HepG2 (cell line): ENCODE results near the gene MCM3. TPM values are rescaled to one million over a fixed set of nuclear protein-coding genes. Genes with fewer than 3 reads are reported as not detected.
A peak's percentile ranks its signal among the peaks of the same experiment; 100 is the strongest.

Experiments
- AFF4 ChIP-seq: sonication (generic); formaldehyde crosslinking; IDR thresholded peaks from 2 replicates; pipeline ENCODE4 v1.4.0; 2020; ENCODE audit warnings: missing genetic modification reagents
- GFI1 ChIP-seq: sonication (generic); formaldehyde crosslinking; IDR thresholded peaks from 2 replicates; pipeline ENCODE4 v1.5.0; 2020; ENCODE audit warnings: missing genetic modification reagents, mild to moderate bottlenecking, borderline replicate concordance
- HINFP ChIP-seq: sonication (generic); formaldehyde crosslinking; IDR thresholded peaks from 2 replicates; pipeline ENCODE4 v1.4.0; 2020; ENCODE audit warnings: low read depth, mild to moderate bottlenecking, missing genetic modification reagents
- HOXA3 ChIP-seq: sonication (generic); formaldehyde crosslinking; IDR thresholded peaks from 2 replicates; pipeline ENCODE4 v1.5.0; 2020; ENCODE audit warnings: missing genetic modification reagents
- MZF1 ChIP-seq: sonication (generic); formaldehyde crosslinking; IDR thresholded peaks from 2 replicates; pipeline ENCODE4 v1.8.1; 2023; ENCODE audit warnings: mild to moderate bottlenecking, missing genetic modification reagents, borderline replicate concordance
- RERE ChIP-seq: IDR thresholded peaks from 2 replicates; pipeline ENCODE4 v1.6.1; 2016; ENCODE audit warnings: low read depth, missing genetic modification reagents, missing compliant biosample characterization
- SP5 ChIP-seq: IDR thresholded peaks from 2 replicates; pipeline ENCODE4 v1.6.1; 2016; ENCODE audit warnings: low read depth, borderline replicate concordance
- ZFY ChIP-seq: sonication (generic); formaldehyde crosslinking; IDR thresholded peaks from 2 replicates; pipeline ENCODE4 v1.4.0; 2020; ENCODE audit warnings: missing genetic modification reagents
- ZIK1 ChIP-seq: sonication (generic); formaldehyde crosslinking; IDR thresholded peaks from 2 replicates; pipeline ENCODE4 v1.5.0; 2020; ENCODE audit warnings: mild to moderate bottlenecking, low read depth, missing genetic modification reagents, borderline replicate concordance
- ZMAT3 ChIP-seq: sonication (generic); formaldehyde crosslinking; conservative IDR thresholded peaks from 2 replicates; pipeline ENCODE4 v1.7.0; 2021; ENCODE audit warnings: missing genetic modification reagents
- ZNF276 ChIP-seq: sonication (generic); formaldehyde crosslinking; IDR thresholded peaks from 2 replicates; pipeline ENCODE4 v1.4.0; 2020; ENCODE audit warnings: mild to moderate bottlenecking, low read depth, missing genetic modification reagents
- ZNF329 ChIP-seq: sonication (generic); formaldehyde crosslinking; IDR thresholded peaks from 2 replicates; pipeline ENCODE4 v1.9.0; 2021; ENCODE audit warnings: low read depth, mild to moderate bottlenecking, missing genetic modification reagents
- ZNF710 ChIP-seq: sonication (generic); formaldehyde crosslinking; IDR thresholded peaks from 2 replicates; pipeline ENCODE4 v1.5.0; 2020; ENCODE audit warnings: mild to moderate bottlenecking, missing genetic modification reagents, borderline replicate concordance
- polyA plus RNA-seq, 8 experiments: library from polyadenylated mRNA; depleted of rRNA in 3 of 8; stranded (reverse) in 7 of 8; unstranded in 1 of 8; fragments of >200 nt; fragmentation: Illumina TruSeq in 4 of 8; extraction: Trizol in 4 of 8; gene quantifications; 2 replicates each; pipeline versions ENCODE4 v1.2.1 to v1.2.3, GENCODE V29; 2011 to 2016; ENCODE audit warnings: low read depth in 4 of 8, missing spikeins in 1 of 8, mixed read lengths in 1 of 8; ENCODE audit not compliant: insufficient read depth in 1 of 8
- total RNA-seq, 5 experiments: library from RNA; depleted of rRNA; stranded (reverse); fragments of >200 nt; fragmentation: Illumina TruSeq; extraction: Trizol; gene quantifications; 2 replicates each; pipeline ENCODE4 v1.2.3, GENCODE V29; 2016; ENCODE audit warnings: low read depth in 1 of 5

Gene MCM3
- total and polyA plus RNA-seq, 2 of the 13 experiments (the other 11 are each of a cell fraction or from before 2014, with no cell fraction given): 164 to 288 TPM

- no peak for TF ChIP-seq ZNF276 (CRISPR knock-in tag)
- peak; percentile 94 for TF ChIP-seq SP5 (CRISPR knock-in tag)
- TF ChIP-seq GFI1 (CRISPR knock-in tag): peak; percentile 74
- TF ChIP-seq AFF4 (CRISPR knock-in tag): 0 out of 2 replicates have a peak, but pooled peaks have one; percentile 80
- no peak for TF ChIP-seq HINFP (CRISPR knock-in tag)
- TF ChIP-seq MZF1: no peak
- TF ChIP-seq HOXA3: peak; percentile 76
- no peak; the same call in 1 of the 2 replicates for TF ChIP-seq ZMAT3
- peak; percentile 64; the same call in 1 of the 2 replicates for TF ChIP-seq RERE (CRISPR knock-in tag)
- no peak for TF ChIP-seq ZIK1 (CRISPR knock-in tag)
- peak; percentile 73 for TF ChIP-seq ZFY
- TF ChIP-seq ZNF710 (CRISPR knock-in tag): peak; percentile 87
- no peak for TF ChIP-seq ZNF329 (CRISPR knock-in tag)
Observed at GRCh38 chr6:52325695-52326471, 41.3 kb upstream of the MCM3 start (continued).
